Brain microvascular endothelial cell (primary cell): Measurements from ENCODE around the gene GRK3.

Source experiments
- DNase-seq: peaks from one replicate; pipeline ENCODE4 v3.0.0-alpha.2; 2020
- H3K27ac ChIP-seq: fragments of 250-450 bp; sonication (Bioruptor Pico); 2 replicates; pipeline ENCODE4 v1.5.1; 2020; ENCODE audit warnings: mild to moderate bottlenecking, moderate library complexity
- H3K27me3 ChIP-seq: fragments of 250-450 bp; sonication (Bioruptor Pico); replicated peaks from 2 replicates; pipeline ENCODE4 v1.5.1; 2020; ENCODE audit warnings: mild to moderate bottlenecking
- H3K36me3 ChIP-seq: fragments of 250-450 bp; sonication (Bioruptor Pico); replicated peaks from 2 replicates; pipeline ENCODE4 v1.5.1; 2020; ENCODE audit warnings: mild to moderate bottlenecking
- H3K4me3 ChIP-seq: 2 replicates; pipeline ENCODE4 v1.5.1; 2011; ENCODE audit warnings: low read depth, mild to moderate bottlenecking, control low read depth, low read length, moderate library complexity
- CTCF ChIP-seq: IDR thresholded peaks from 2 replicates; pipeline ENCODE4 v1.5.1; 2011; ENCODE audit warnings: low read depth, mild to moderate bottlenecking, moderate library complexity, low read length, control low read depth, inconsistent platforms; ENCODE audit errors: missing control alignments
- in situ Hi-C: cut with HindIII; loops from 2 replicates; pipeline ENCODE4 v1.10.0; 2017; ENCODE audit warnings: low sequenced_read_pairs, low pct_ligation_motif_present

The GRK3 gene

GRCh38 chr22:25637032-25637431 lies 72.6 kb downstream of the GRK3 start:
- Histone ChIP-seq H3K4me3 (no peak overlapping the region), H3K27ac (no peak overlapping the region), H3K27me3 (no peaks in the 10 kb centered on the region), H3K36me3 (no peaks in the 10 kb centered on the region)
- DNase-seq = no peak
- in situ Hi-C loops = no loop called here
- no peak for TF ChIP-seq CTCF

GRCh38 chr22:25637672-25638071 lies 73.2 kb downstream of the GRK3 start:
- no peak for DNase-seq
- in situ Hi-C loops = no loop called here

GRCh38 chr22:25638638-25639037 lies 74.2 kb downstream of the GRK3 start:
- in situ Hi-C loops = no loop called here
- no peak overlapping the region for H3K4me3 ChIP-seq
- H3K27ac ChIP-seq = no peak overlapping the region
- no peaks in the 10 kb centered on the region for H3K36me3 ChIP-seq
- no peak for TF ChIP-seq CTCF
- H3K27me3 ChIP-seq = no peaks in the 10 kb centered on the region
- DNase-seq = no peak

More at GRCh38 chr22:25637672-25638071, 73.2 kb downstream of the GRK3 start:
- H3K27me3 ChIP-seq = no peaks in the 10 kb centered on the region
- no peaks in the 10 kb centered on the region for H3K36me3 ChIP-seq
- no peak overlapping the region for H3K27ac ChIP-seq
- no peak for TF ChIP-seq CTCF
- H3K4me3 ChIP-seq = no peak overlapping the region

GRCh38 chr22:25641650-25642049 lies 77.2 kb downstream of the GRK3 start:
- DNase-seq = no peak
- TF ChIP-seq CTCF = no peak
- H3K36me3 ChIP-seq = no peaks in the 10 kb centered on the region
- in situ Hi-C loops = no loop called here
- H3K27me3 ChIP-seq = no peaks in the 10 kb centered on the region
- no peak overlapping the region for H3K4me3 ChIP-seq
- no peak overlapping the region for H3K27ac ChIP-seq

- in situ Hi-C loops = no loop called here
- no peak overlapping the region for H3K4me3 ChIP-seq
- DNase-seq = no peak
- no peaks in the 10 kb centered on the region for H3K36me3 ChIP-seq
- TF ChIP-seq CTCF = no peak
- no peaks in the 10 kb centered on the region for H3K27me3 ChIP-seq
- H3K27ac ChIP-seq = no peak overlapping the region
Measured at GRCh38 chr22:25643232-25644000, 78.9 kb downstream of the GRK3 start.

GRCh38 chr22:25644122-25644521 lies 79.6 kb downstream of the GRK3 start:
- peak; percentile 22 for DNase-seq
- Histone ChIP-seq H3K27ac (no peak overlapping the region), H3K4me3 (no peak overlapping the region), H3K36me3 (no peaks in the 10 kb centered on the region), H3K27me3 (no peaks in the 10 kb centered on the region)
- in situ Hi-C loops = no loop called here
- TF ChIP-seq CTCF = no peak
